DMS79 (cell line): ENCODE results near the gene VTI1A.
"Not testable (repeated sequence)": the region's sequence is repeated elsewhere in the genome, so short reads cannot be mapped to it uniquely, and the experiment has no call there.

Experiments used
- DNase-seq: peaks from one replicate; lab custom pipeline; 2025; lab: John Stamatoyannopoulos, UW

The VTI1A gene

DNA sequence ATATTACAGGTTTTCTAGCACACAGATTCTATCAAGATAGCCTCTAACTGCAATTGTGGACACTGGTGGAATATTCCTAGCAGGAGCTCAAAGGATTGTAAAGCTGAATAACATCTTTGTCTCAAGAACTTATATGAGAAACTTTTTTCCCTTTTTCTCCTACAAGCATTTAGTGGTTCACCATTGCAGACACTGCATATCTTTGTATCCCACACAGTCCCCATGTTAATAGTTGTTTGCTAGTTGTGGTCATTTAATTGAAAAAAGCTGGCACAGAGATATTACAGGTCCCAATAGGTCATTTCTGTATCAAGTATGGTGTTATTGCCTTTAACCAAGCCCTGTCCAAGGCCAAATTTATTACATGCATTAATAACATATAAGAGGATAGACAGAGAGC lies 276.9 kb downstream of the VTI1A start:
- no peak for DNase-seq

DNA sequence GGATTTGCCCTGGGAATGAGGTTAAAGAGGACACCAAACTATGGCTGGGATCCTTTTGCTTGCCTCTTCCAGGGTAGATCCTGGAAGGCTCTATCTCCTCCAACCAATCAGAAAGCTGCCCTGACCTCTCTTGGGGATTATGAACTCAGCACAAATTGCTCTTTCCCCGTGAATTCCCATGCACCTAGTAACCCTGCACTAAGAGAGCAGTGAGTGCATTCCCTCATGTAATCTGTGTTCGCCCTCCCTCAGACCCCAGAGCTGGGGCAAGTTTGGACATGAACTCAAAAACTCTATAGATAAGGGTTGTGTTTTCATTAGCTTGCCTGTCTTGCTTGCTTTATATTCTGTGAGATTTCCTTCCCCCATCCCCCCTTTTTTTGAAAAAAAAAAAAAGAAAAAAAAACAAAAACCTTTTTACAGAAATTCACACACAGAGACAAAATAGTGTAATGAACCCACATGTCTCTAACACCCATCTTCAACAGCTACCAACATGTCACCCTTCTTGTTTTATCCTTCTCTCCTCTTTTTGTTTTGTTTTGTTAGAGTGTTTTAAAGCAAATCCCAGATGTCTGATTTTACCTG lies 277.5 kb downstream of the VTI1A start:
- no peak for DNase-seq

DNA sequence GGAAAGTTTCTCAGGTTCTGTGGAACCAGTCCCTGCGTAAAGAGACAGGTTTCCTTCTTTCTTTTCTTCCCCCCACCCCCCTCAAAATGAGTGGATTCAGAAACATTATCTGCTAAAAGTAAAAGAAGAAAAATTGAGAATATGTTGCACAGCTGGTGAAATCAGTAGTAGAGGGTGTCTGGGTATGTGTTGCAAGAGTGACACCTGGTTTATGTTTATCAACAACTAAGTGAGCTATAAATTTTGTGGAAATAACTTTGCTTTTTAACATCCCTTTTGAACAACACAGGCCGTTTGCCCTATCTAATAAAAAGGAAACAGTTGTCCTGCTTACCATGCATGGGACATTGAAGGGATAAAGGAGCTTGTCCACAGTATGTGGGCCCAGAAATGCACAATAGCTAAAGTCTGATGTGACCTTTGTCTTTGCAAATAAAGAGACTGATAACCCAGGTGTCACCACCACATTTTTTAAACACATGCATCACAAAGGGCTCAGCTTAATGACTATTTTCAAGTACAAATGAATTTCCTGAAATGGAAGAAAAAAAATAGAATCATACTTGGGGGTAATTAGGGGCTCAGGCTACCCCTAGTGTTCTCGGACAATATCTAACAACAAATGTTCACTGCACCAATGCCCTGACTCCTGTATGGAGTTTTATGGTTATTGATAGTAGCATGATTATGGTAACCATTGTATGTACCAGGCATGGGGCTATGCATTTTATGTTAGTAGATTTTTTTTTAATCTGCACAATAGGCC lies 281.3 kb downstream of the VTI1A start:
- no peak for DNase-seq

DNA sequence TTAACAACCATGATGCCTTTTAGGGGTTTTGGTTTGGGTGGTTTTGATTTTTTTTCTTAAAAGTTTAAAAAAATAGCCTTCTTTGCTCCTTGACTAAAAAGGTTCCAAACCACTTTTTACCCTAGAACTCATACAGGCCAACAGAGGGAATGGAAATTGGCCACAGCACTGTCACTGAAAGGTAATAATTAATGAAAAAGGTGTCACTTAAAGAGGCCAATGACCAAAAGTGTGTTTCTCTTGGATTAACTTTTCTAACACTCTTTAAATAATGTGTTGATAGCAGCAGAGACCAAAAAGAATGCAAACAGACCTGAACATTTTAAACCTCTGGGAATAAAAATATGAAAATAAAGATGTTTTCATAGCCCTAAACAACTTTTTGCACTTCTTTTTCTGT lies 282.0 kb downstream of the VTI1A start:
- no peak for DNase-seq

DNA sequence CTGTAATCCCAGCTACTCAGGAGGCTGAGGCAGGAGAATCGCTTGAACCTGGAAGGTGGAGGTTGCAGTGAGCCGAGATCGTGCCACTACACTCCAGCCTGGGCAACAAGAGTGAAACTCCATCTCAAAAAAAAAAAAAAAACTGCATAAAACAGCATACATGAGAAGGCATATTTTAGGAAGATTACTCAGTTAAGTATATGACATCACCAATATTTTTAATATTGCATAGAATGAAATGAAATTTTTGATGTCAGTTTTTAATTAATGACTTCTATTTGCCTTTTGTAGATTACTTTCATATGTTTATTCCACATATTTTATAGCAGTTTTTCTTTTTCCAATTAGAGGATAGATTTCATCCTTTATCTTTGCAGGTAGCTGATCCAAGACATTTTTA lies 284.4 kb downstream of the VTI1A start:
- DNase-seq, result not testable (repeated sequence)

DNA sequence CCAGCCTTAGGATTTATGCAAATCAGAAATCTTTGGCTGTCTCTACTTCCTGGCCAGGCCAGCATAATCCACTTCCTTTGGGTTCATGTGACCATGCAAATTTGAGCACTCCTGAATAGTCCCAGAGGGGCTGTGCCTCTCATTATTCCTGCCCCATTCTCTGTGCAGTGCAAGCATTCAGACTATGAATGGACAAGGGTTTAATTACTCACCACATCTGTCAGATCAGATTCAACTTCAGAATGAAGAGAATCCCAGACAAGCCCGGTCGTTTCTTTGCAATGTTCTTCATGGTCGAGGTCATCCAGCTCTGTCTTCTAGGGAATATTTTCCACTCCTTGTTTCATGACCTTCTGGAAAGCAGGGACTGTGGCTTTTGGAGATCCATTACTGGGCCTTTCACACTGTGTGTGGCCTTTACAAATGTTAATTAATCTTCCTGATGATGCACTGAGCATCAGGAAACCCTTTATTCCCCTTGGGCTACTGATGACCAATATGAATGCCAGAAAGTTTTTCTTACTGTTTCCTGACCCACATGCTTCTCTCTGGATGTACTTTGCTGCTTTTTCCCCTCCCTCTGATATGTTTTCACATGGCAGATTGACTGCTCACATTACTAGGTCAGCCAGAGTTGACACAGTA lies 285.4 kb downstream of the VTI1A start:
- DNase-seq, result peak; percentile 14

DNA sequence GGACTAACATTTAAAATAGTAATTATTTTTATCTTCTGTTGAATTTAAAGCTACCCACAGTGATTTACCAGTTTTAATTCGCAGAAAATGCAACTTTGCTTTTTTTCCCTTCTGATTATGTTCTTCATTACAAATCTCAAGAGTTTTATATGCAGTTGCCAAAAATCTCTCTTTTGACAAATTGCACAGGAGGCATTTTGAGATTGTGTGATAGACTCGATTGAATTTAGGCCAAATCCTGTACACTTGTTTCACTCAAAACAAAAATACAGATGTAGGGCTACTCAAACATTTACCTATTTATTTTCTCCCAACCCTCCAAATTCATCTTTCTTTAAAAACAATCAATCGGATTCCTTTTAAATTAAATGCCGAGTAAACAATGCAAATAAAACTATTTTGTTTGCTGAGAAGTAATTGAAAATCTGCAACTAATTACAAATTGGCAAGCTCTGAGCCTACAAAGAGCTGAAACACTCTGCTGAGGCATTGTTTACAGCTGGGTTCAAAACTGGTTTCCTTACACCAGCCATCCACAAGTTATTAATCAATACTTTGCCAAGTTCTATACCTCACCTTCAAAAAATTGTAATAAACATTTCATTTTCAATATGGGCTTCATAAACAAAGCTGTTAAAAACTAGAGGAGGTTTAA lies 288.2 kb downstream of the VTI1A start:
- no peak for DNase-seq

DNA sequence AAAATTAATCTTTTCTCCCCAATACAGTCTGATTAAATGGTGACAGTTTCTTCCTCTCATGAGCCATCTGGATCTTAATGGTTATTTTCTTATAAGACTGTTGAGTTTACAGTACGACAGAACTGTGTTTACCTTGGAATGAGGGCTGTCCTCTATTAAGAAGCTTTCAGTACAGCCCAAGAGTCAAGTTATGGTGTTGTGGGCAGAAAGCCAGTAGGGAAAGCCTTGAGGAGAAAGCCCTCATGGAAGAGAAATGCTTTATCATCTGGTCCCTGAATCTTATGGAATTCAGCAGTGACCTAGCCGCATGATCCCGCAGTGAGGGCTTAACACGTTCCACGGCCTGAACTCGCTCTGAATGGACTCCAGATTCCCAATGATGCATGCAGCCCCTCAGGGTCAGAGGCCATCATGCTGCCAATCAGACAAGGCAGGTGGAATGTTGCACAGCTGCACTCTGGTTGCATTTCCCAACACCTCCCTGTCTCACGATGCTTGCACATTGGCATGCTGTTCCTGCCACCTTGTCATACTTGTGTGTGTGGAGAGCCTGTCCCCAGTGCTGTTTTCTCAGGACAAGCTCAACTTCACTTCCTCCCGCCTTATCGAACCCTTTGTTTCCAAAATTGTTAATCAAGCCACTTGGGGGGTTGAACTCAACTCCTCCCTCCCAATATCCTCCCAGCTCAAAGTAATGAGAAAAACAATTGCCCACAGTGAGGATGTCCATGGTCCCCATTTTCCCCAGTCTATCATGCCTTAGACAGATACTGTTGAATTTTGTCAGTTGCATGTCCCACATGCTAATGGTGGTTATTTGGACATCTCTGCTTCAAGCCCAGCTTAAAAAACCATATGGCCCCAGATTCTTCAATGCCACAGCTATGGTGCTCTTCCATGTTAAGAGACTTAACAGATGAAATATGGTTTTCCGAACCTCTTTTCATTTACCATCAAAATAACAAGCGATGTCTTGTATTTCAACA lies 291.9 kb downstream of the VTI1A start:
- DNase-seq, result no peak

DNA sequence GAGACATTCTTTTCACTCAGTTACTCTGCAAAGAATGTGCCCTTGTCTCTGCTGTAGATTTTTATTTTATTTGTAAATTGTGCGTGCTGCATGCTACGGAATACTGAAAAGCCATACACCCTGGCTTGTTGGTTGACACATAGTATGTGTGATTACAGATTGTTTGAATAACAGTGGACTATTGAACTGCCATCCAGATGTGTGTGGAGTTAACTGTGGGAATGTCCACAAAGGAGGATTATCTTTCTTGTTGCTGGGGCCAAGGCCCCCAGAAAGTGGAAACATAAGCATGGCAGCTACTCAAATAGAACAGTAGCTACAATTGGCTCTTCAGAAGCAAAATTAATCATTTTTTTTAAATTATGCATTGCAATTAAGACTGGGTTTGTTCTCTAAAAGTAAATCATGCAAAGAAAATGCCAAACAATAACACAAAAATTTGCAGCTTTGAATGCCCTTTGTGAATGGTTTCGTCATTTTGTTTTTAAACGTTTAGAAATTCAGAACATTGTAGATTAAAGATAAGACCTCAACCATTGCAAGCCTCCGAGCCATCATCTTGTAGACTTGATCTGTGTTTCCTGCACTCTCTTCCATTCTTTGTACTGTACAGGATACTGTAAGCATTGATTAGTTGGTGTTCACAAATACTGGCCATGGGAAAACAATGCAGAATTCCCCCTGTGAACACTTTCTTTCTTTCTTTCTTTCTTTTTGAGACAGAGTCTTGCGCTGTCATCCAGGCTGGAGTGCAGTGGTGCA lies 292.8 kb downstream of the VTI1A start:
- DNase-seq, result no peak

DNA sequence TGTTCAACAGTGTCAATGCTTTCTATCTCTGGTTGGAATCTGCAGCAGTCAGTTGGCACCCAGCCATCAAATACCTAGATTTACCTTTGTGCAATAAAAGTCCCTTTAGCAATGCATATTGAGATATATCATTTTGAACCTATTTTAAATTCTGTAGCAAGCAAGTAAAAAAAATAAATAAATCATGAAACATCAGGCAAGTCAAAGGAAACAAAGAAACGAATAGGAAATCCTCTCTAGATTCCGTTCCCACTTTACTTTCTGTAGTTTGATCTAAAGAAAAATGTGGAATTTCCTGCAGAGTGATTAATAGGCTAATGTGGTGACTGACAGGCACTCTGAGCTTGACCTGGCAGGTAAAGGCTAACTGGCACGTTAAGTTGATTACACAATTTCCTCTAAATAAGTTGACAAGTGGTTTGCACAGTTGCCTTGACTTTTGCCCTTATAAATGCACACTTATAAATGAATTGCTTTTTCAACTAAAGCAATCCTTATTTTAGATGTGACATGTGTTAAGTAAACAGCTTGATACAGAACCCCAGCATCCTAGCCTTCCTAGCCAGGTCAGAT lies 294.9 kb downstream of the VTI1A start:
- DNase-seq, result no peak

DNA sequence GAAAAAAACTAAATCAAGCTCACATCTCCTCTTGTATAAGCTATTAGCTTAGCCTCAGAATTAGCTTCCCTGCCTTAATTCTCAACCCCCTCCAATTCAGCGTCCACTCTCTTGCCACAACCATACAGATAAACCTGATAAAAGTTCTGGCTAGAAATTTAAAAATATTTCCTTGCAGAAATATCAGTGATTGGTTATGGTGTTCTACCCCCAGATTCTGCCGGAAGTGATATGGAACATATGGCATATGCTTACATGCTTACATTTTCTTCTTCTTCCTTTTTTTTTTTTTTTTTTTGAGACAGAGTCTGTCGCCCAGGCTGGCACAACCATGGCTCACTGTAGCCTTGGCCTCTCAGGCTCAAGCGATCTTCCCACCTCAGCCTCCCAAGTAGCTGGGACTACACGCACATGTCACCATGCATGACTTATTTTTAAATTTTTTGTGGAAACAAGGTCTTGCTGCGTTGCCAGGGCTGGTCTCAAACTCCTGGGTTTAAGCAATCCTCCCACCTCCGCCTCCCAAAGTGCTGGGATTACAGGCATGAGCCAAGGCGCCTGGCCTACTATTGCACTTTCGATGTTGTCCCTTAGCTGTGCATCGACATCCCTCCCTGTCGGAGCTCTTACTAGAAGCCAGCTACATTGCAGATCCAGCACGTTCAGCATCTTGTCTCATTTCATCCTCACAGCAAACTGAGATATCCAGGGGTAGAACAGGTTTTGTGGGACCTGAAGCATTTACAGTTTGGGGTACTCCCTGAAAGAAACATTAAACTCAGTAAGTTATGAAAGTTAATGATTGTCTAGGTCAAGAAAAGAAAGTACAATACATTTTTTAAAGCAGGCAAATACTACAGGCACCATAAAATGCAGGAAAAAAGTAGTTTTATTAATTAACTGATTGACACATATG lies 297.4 kb downstream of the VTI1A start:
- DNase-seq, result no peak

DNA sequence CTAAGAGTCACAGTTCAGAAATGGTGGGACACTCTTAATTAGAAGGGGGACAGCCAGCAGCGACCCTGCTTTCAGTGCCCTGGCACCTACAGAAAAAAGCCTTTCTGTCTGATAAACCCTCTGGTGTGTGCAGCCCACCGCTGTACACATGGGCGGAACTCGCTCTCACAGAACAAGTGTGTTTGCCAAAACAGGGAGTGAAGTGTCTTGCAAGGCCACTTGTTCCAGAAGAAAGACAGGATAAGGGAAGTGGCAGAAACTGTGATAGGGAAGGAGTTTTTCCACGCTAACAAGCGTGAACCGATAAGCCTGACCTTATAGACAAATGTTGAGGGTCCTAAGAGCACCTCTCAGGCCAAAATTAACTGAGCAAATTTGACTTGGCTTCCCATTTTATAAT lies 299.3 kb downstream of the VTI1A start:
- DNase-seq, result peak; percentile 8

DNA sequence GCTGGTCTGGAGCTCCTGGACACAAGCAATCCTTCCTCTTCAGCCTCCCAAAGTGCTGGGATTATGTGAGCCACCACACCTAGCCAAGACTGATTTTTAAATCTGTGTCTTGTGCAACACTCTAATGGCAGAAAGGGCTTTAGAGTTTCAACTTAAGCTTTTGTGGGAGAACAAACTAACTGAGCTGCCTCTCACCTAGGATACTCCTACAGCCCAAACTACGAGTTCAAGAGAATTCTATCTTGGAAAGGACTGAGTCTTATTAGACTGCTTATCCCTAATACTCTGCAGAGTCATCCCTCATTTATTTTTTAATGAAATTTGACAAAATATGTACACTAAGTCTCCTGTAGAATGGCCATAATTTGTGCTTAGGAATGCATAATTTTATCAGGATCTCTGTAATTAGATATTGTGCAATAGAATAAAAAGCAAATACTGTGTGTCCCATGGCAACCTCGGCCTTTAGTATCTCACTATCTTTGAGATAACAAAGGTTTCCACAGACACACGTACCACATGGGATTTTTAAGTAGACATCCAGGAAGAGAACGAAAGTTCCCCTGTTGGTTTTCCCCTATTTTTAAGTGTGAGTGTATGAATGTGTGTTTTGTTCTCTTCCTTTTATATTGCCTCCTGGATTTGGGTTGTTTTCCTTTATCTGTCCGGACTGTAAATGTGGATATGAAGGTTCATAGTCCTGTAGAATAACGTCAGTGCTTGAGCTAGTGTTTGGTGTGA lies 303.6 kb downstream of the VTI1A start:
- no peak for DNase-seq

DNA sequence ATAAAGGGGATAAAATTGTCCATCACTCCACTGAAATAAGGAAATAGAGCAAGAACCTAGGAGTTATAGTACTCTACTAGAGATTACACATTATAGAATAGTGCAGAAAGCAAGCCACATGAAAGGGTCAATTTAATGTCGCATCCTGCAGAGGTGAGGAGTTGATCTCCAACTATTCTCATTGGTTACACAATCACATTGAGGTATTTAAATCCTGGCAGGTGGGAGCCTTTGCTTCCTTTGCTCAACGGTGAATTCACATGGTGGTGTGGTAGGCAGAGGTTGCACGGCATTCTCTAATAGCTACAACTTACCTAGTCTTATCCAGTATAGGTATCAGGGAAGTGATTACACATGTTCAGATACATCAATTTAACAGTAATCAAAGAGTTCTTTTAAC lies 304.6 kb downstream of the VTI1A start:
- DNase-seq, result no peak

DNA sequence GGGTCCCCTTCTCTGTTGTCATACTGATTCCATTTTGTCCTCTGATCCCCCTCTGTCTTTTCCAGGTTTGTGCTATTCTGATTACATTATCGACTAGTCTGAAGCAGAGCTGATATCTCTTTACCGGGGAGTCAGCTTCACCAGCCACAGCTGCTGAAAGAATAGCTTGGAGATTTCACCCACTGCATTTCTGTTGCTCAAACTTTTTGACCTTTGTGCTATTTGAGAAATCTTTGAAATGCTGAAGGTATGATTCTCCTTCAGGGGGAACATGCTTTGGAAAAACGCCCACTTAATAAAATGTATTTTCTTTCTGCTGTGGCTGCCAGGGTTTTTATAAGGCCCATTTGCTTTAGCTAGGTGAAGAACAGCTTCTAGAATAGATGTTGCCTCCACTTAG lies 305.3 kb downstream of the VTI1A start:
- DNase-seq, result no peak

DNA sequence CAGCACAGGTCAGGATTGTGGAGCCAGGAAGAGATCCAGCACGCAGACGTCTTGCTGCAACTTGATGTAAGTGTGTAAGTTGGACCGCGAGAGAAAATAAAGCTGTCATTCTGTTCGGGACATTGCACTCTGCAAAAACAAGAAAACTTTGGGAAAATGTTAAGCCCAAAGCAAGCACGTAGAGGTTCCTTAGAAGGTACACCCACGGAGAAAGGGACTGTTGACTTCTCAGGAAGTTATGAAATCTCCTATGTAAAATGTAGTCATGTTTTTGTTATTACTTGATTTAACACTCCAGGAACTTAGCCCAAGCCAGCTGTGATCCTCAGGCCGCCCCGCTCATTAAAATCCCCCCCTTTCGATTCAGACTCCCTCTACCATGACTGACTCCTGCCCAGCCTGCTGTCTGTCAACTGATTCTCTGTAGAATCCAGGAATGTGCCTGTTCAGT lies 307.0 kb downstream of the VTI1A start:
- DNase-seq, result no peak

DNA sequence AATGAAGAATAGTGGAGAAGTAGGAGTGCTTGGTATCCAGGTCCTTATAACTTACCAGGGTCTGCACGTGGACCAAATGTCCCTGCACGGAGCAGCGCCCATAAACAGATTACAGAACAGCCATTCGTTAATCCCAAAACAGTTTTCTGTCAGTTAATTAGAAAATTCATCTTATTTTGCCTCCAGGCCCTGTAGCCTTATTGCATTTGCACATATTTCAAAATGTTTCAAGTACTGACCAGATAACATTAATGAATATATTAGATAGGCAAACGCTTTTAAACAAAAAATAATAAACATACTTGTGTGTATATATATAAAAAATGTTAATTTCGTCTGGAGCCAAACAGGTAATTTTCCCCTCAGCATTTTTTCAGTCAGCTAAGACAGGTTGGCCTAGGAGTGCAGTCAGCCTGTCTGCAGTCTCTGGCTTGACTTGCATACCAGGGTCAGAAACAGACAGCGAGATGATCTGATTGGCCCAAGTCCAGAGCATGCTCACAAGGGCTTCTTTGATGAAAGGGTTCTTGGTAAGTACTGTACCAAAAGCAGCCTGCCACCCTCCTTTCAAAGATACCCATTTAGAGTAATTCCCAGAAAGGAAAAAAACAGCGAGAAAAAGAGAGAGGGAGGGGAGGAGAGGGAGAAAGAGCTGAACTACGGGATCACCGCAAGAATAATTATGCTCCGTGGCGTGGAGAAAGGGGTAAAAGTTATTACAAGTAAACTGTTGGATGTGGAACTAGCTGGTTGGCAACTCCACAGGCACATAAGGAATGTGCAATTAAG lies 308.6 kb downstream of the VTI1A start:
- no peak for DNase-seq

DNA sequence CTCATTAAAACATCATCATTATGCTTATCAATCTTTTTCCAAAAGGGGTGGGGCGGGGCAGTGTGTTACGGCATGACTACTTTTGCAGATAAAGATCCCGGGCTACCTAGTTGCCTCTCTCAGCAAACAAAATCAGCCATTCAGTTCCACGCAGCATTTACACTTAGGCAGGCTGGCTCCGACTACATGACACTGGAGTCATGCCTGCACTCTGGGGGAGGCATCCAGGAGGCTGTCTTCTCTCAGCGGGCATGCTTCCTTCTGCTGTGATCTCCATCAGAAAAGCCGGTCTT lies 309.2 kb downstream of the VTI1A start:
- no peak for DNase-seq
